Measurements from ENCODE around the gene TMPRSS6. TPM values are rescaled to one million over a fixed set of nuclear protein-coding genes. Genes with fewer than 3 reads are reported as not detected.

The TMPRSS6 gene
- total RNA-seq, 1 donor: not detected

- H3K4me3 ChIP-seq (ENCODE audit: insufficient read depth, low read length): no peak overlapping the region
- peak; percentile 48 for DNase-seq (ENCODE audit: insufficient read length, low spot score, missing footprints)
- no peaks in the 10 kb centered on the region for H4K20me1 ChIP-seq (ENCODE audit: insufficient read depth, low read length)
- H3K79me2 ChIP-seq (ENCODE audit: insufficient read depth, low read length): peaks cover 9% of the 10 kb centered on the region
- no peak for TF ChIP-seq CTCF (IDR thresholded peaks at IDR 0.05; ENCODE audit: extremely low read depth, low read depth, low read length)
- peaks cover 11% of the 10 kb centered on the region for H3K4me1 ChIP-seq (ENCODE audit: insufficient read depth, low read length)
- H3K4me2 ChIP-seq (ENCODE audit: insufficient read depth, low read length): no peak overlapping the region
- no peaks in the 10 kb centered on the region for H3K27me3 ChIP-seq (ENCODE audit: insufficient read depth, low read length)
- no peak overlapping the region for H3K27ac ChIP-seq (ENCODE audit: low read depth, low read length)
- H3K9me3 ChIP-seq (ENCODE audit: low read depth, low read length): no peaks in the 10 kb centered on the region
- peaks cover 12% of the 10 kb centered on the region for H3K36me3 ChIP-seq (ENCODE audit: insufficient read depth, low read length)
- no peak overlapping the region for H2AFZ ChIP-seq (ENCODE audit: low read length)
Observed at GRCh38 chr22:37049224-37049623, 60.3 kb downstream of the TMPRSS6 start.

DNA sequence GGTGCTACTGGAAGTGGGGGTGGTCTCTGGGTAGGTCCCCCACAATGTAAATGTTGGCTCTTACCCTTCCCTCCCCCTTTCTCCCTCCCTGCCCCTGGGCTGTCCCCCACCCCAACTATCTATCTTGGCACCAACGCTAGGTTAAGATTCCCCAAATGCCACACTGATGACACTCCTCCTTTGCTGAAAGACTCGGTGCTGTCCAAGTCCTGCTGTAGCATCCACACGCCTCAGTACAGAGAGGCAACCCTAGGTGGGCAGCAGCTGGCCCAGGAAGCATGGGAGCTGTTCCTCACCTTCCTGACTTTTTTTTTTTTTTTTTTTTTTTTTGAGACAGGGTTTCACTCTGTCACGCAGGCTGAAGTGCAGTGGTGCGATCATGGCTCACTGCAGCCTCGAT, 61.4 kb downstream of the TMPRSS6 start:
- no peak for TF ChIP-seq CTCF (IDR thresholded peaks at IDR 0.05; ENCODE audit: extremely low read depth, low read depth, low read length)
- Histone ChIP-seq H4K20me1 (ENCODE audit: insufficient read depth, low read length) (no peaks in the 10 kb centered on the region), H3K4me3 (ENCODE audit: insufficient read depth, low read length) (no peak overlapping the region), H3K36me3 (ENCODE audit: insufficient read depth, low read length) (peaks cover 1% of the 10 kb centered on the region), H3K4me1 (ENCODE audit: insufficient read depth, low read length) (peaks cover 11% of the 10 kb centered on the region), H3K4me2 (ENCODE audit: insufficient read depth, low read length) (no peak overlapping the region), H3K9me3 (ENCODE audit: low read depth, low read length) (no peaks in the 10 kb centered on the region), H3K79me2 (ENCODE audit: insufficient read depth, low read length) (peaks cover 9% of the 10 kb centered on the region), H2AFZ (ENCODE audit: low read length) (no peak overlapping the region), H3K27me3 (ENCODE audit: insufficient read depth, low read length) (no peaks in the 10 kb centered on the region), H3K27ac (ENCODE audit: low read depth, low read length) (no peak overlapping the region)
- DNase-seq (ENCODE audit: insufficient read length, low spot score, missing footprints): peak; percentile 90

DNA sequence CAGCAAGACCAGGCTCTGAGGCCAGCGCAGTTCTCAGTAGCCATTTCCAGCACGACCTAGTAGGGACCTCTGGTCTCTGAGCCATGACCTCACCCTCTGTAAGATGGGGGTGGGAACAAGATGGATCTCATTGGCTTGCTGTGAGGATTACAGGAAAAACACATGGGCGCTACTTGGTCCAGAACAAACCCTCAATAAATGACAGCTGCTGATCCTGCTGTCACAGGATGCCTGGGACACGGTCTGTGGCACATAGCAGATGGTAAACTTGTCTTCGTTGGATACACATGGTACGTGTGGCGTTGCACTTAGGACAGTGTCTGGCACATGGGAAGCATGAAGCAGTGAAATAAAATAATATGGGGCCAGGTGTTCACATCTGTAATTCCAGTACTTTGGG, 62.5 kb downstream of the TMPRSS6 start:
- H3K4me2 ChIP-seq (ENCODE audit: insufficient read depth, low read length): no peak overlapping the region
- H4K20me1 ChIP-seq (ENCODE audit: insufficient read depth, low read length): no peaks in the 10 kb centered on the region
- H3K9me3 ChIP-seq (ENCODE audit: low read depth, low read length): no peaks in the 10 kb centered on the region
- H3K4me3 ChIP-seq (ENCODE audit: insufficient read depth, low read length): no peak overlapping the region
- H2AFZ ChIP-seq (ENCODE audit: low read length): no peak overlapping the region
- H3K4me1 ChIP-seq (ENCODE audit: insufficient read depth, low read length): peaks cover 6% of the 10 kb centered on the region
- TF ChIP-seq CTCF (IDR thresholded peaks at IDR 0.05; ENCODE audit: extremely low read depth, low read depth, low read length): no peak
- no peak for DNase-seq (ENCODE audit: insufficient read length, low spot score, missing footprints)
- no peaks in the 10 kb centered on the region for H3K27me3 ChIP-seq (ENCODE audit: insufficient read depth, low read length)
- no peak overlapping the region for H3K27ac ChIP-seq (ENCODE audit: low read depth, low read length)
- H3K79me2 ChIP-seq (ENCODE audit: insufficient read depth, low read length): no peaks in the 10 kb centered on the region
- H3K36me3 ChIP-seq (ENCODE audit: insufficient read depth, low read length): no peaks in the 10 kb centered on the region

DNA sequence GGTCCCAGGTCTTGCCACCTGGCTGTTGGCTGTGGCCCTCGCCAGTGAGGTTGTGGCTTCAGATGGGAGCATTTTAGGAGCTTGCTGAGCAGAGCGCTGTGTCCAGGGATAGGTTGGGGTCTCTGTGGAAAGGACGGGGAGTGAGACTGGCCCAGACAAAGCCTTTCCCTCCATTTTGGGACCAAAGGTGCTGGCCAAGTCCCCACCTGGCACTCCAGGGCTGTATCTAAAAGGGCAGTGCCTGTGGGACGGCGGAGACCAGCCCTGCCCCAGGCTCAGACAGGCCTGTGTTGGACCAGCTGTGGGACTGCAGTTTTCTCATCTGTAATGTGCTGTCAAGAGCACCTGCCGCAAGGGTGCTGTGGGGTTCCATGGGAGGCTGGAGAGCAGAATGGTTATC, 62.9 kb downstream of the TMPRSS6 start:
- no peaks in the 10 kb centered on the region for H3K27me3 ChIP-seq (ENCODE audit: insufficient read depth, low read length)
- no peak overlapping the region for H3K27ac ChIP-seq (ENCODE audit: low read depth, low read length)
- no peaks in the 10 kb centered on the region for H3K79me2 ChIP-seq (ENCODE audit: insufficient read depth, low read length)
- no peak overlapping the region for H3K4me3 ChIP-seq (ENCODE audit: insufficient read depth, low read length)
- TF ChIP-seq CTCF (IDR thresholded peaks at IDR 0.05; ENCODE audit: extremely low read depth, low read depth, low read length): no peak
- H2AFZ ChIP-seq (ENCODE audit: low read length): no peak overlapping the region
- H3K4me1 ChIP-seq (ENCODE audit: insufficient read depth, low read length): peaks cover 5% of the 10 kb centered on the region
- no peaks in the 10 kb centered on the region for H3K9me3 ChIP-seq (ENCODE audit: low read depth, low read length)
- H4K20me1 ChIP-seq (ENCODE audit: insufficient read depth, low read length): no peaks in the 10 kb centered on the region
- H3K36me3 ChIP-seq (ENCODE audit: insufficient read depth, low read length): no peaks in the 10 kb centered on the region
- no peak overlapping the region for H3K4me2 ChIP-seq (ENCODE audit: insufficient read depth, low read length)
- peak; percentile 46 for DNase-seq (ENCODE audit: insufficient read length, low spot score, missing footprints)
